ENCODE measurements around the gene PRPF19.
"Not testable (repeated sequence)": the region's sequence is repeated elsewhere in the genome, so short reads cannot be mapped to it uniquely, and the experiment has no call there.

Gene PRPF19

GRCh38 chr11:60912851-60913528 lies 6.6 kb upstream of the PRPF19 start:
- Histone ChIP-seq H3K27me3 (ENCODE audit: low read depth, low read length) (no peaks in the 10 kb centered on the region), H3K27ac (ENCODE audit: low read length) (peak overlapping the region; percentile 99), H3K4me3 (ENCODE audit: low read depth in 1 of 2, low read length in 2 of 2) (peak overlapping the region; percentile 89 to 94), H3K9me3 (ENCODE audit: control insufficient read depth in 1 of 2, low read length in 2 of 2) (no peaks in the 10 kb centered on the region), H3K36me3 (ENCODE audit: control insufficient read depth in 1 of 2, insufficient read depth in 2 of 2, low read length in 2 of 2) (peaks cover 0 to 6% of the 10 kb centered on the region in 2 donors), H3K4me1 (ENCODE audit: control insufficient read depth in 1 of 2, insufficient read depth in 2 of 2, low read length in 2 of 2) (peaks cover 5 to 28% of the 10 kb centered on the region in 2 donors)

- Histone ChIP-seq H3K27ac (ENCODE audit: low read length) (no peak overlapping the region), H3K9me3 (ENCODE audit: control insufficient read depth in 1 of 2, low read length in 2 of 2) (no peaks in the 10 kb centered on the region), H3K36me3 (ENCODE audit: control insufficient read depth in 1 of 2, insufficient read depth in 2 of 2, low read length in 2 of 2) (peaks cover 0 to 6% of the 10 kb centered on the region in 2 donors)
These were observed 6.0 kb upstream of the PRPF19 start for GRCh38 chr11:60912223-60912850.

GRCh38 chr11:60910711-60911380 lies 4.5 kb upstream of the PRPF19 start:
- Histone ChIP-seq H3K27ac (ENCODE audit: low read length) (no peak overlapping the region), H3K27me3 (ENCODE audit: low read depth, low read length) (no peaks in the 10 kb centered on the region), H3K4me3 (ENCODE audit: low read depth in 1 of 2, low read length in 2 of 2) (no peak overlapping the region), H3K9me3 (ENCODE audit: control insufficient read depth in 1 of 2, low read length in 2 of 2) (no peaks in the 10 kb centered on the region), H3K36me3 (ENCODE audit: control insufficient read depth in 1 of 2, insufficient read depth in 2 of 2, low read length in 2 of 2) (peaks cover 0 to 11% of the 10 kb centered on the region in 2 donors), H3K4me1 (ENCODE audit: control insufficient read depth in 1 of 2, insufficient read depth in 2 of 2, low read length in 2 of 2) (peaks cover 7 to 20% of the 10 kb centered on the region in 2 donors)

More at GRCh38 chr11:60912223-60912850, 6.0 kb upstream of the PRPF19 start:
- Histone ChIP-seq H3K27me3 (ENCODE audit: low read depth, low read length) (no peaks in the 10 kb centered on the region), H3K4me1 (ENCODE audit: control insufficient read depth in 1 of 2, insufficient read depth in 2 of 2, low read length in 2 of 2) (peaks cover 5 to 28% of the 10 kb centered on the region in 2 donors), H3K4me3 (ENCODE audit: low read depth in 1 of 2, low read length in 2 of 2) (no peak overlapping the region)

GRCh38 chr11:60910281-60910687 lies 3.9 kb upstream of the PRPF19 start:
- H3K27ac ChIP-seq (ENCODE audit: low read length), result no peak overlapping the region
- peaks cover 8 to 20% of the 10 kb centered on the region in 2 donors for H3K4me1 ChIP-seq (ENCODE audit: control insufficient read depth in 1 of 2, insufficient read depth in 2 of 2, low read length in 2 of 2)
- no peaks in the 10 kb centered on the region for H3K27me3 ChIP-seq (ENCODE audit: low read depth, low read length)
- no peaks in the 10 kb centered on the region for H3K9me3 ChIP-seq (ENCODE audit: control insufficient read depth in 1 of 2, low read length in 2 of 2)
- H3K4me3 ChIP-seq (ENCODE audit: low read depth in 1 of 2, low read length in 2 of 2), result no peak overlapping the region
- H3K36me3 ChIP-seq (ENCODE audit: control insufficient read depth in 1 of 2, insufficient read depth in 2 of 2, low read length in 2 of 2), result peaks cover 0 to 11% of the 10 kb centered on the region in 2 donors

- Histone ChIP-seq H3K4me1 (ENCODE audit: control insufficient read depth in 1 of 2, insufficient read depth in 2 of 2, low read length in 2 of 2) (peaks cover 13 to 21% of the 10 kb centered on the region in 2 donors), H3K36me3 (ENCODE audit: control insufficient read depth in 1 of 2, insufficient read depth in 2 of 2, low read length in 2 of 2) (peaks cover 0 to 11% of the 10 kb centered on the region in 2 donors)
- H3K4me3 ChIP-seq (ENCODE audit: low read depth in 1 of 2, low read length in 2 of 2); H3K27me3 ChIP-seq (ENCODE audit: low read depth, low read length); H3K27ac ChIP-seq (ENCODE audit: low read length); H3K9me3 ChIP-seq (ENCODE audit: control insufficient read depth in 1 of 2, low read length in 2 of 2): not testable (repeated sequence)
These were observed 3.4 kb upstream of the PRPF19 start for GRCh38 chr11:60909680-60910280.

- H3K36me3 ChIP-seq (ENCODE audit: control insufficient read depth in 1 of 2, insufficient read depth in 2 of 2, low read length in 2 of 2), result peaks cover 0 to 7% of the 10 kb centered on the region in 2 donors
- peaks cover 22 to 28% of the 10 kb centered on the region in 2 donors for H3K4me1 ChIP-seq (ENCODE audit: control insufficient read depth in 1 of 2, insufficient read depth in 2 of 2, low read length in 2 of 2)
- H3K27me3 ChIP-seq (ENCODE audit: low read depth, low read length), result no peaks in the 10 kb centered on the region
- H3K27ac ChIP-seq (ENCODE audit: low read length), result no peak overlapping the region
- no peaks in the 10 kb centered on the region for H3K9me3 ChIP-seq (ENCODE audit: control insufficient read depth in 1 of 2, low read length in 2 of 2)
- H3K4me3 ChIP-seq (ENCODE audit: low read depth in 1 of 2, low read length in 2 of 2), result no peak overlapping the region
These were observed 2.4 kb upstream of the PRPF19 start for GRCh38 chr11:60908803-60909202.

- Histone ChIP-seq H3K9me3 (ENCODE audit: control insufficient read depth in 1 of 2, low read length in 2 of 2) (no peaks in the 10 kb centered on the region), H3K27ac (ENCODE audit: low read length) (peak overlapping the region; percentile 77), H3K4me3 (ENCODE audit: low read depth in 1 of 2, low read length in 2 of 2) (peak overlapping the region; percentile 87 to 91), H3K36me3 (ENCODE audit: control insufficient read depth in 1 of 2, insufficient read depth in 2 of 2, low read length in 2 of 2) (peaks cover 29 to 35% of the 10 kb centered on the region in 2 donors), H3K4me1 (ENCODE audit: control insufficient read depth in 1 of 2, insufficient read depth in 2 of 2, low read length in 2 of 2) (peaks cover 22% of the 10 kb centered on the region in 2 donors), H3K27me3 (ENCODE audit: low read depth, low read length) (no peaks in the 10 kb centered on the region)
These were observed 753 bp downstream of the PRPF19 start for GRCh38 chr11:60905551-60906113.

- peaks cover 22% of the 10 kb centered on the region in 2 donors for H3K4me1 ChIP-seq (ENCODE audit: control insufficient read depth in 1 of 2, insufficient read depth in 2 of 2, low read length in 2 of 2)
- H3K4me3 ChIP-seq (ENCODE audit: low read depth in 1 of 2, low read length in 2 of 2), result peak overlapping the region; percentile 87 to 91
- peak overlapping the region; percentile 77 for H3K27ac ChIP-seq (ENCODE audit: low read length)
- no peaks in the 10 kb centered on the region for H3K27me3 ChIP-seq (ENCODE audit: low read depth, low read length)
- no peaks in the 10 kb centered on the region for H3K9me3 ChIP-seq (ENCODE audit: control insufficient read depth in 1 of 2, low read length in 2 of 2)
- peaks cover 35 to 41% of the 10 kb centered on the region in 2 donors for H3K36me3 ChIP-seq (ENCODE audit: control insufficient read depth in 1 of 2, insufficient read depth in 2 of 2, low read length in 2 of 2)
These were observed 1.3 kb downstream of the PRPF19 start for GRCh38 chr11:60905047-60905446.

GRCh38 chr11:60902625-60903024 lies 3.8 kb downstream of the PRPF19 start:
- H3K27ac ChIP-seq (ENCODE audit: low read length), result no peak overlapping the region
- H3K4me3 ChIP-seq (ENCODE audit: low read depth in 1 of 2, low read length in 2 of 2), result no peak overlapping the region
- H3K9me3 ChIP-seq (ENCODE audit: control insufficient read depth in 1 of 2, low read length in 2 of 2), result no peaks in the 10 kb centered on the region
- peaks cover 54 to 59% of the 10 kb centered on the region in 2 donors for H3K36me3 ChIP-seq (ENCODE audit: control insufficient read depth in 1 of 2, insufficient read depth in 2 of 2, low read length in 2 of 2)
- no peaks in the 10 kb centered on the region for H3K27me3 ChIP-seq (ENCODE audit: low read depth, low read length)
- peaks cover 22% of the 10 kb centered on the region in 2 donors for H3K4me1 ChIP-seq (ENCODE audit: control insufficient read depth in 1 of 2, insufficient read depth in 2 of 2, low read length in 2 of 2)

- Histone ChIP-seq H3K4me3 (ENCODE audit: low read depth in 1 of 2, low read length in 2 of 2) (no peak overlapping the region), H3K9me3 (ENCODE audit: control insufficient read depth in 1 of 2, low read length in 2 of 2) (no peaks in the 10 kb centered on the region), H3K27me3 (ENCODE audit: low read depth, low read length) (no peaks in the 10 kb centered on the region), H3K27ac (ENCODE audit: low read length) (no peak overlapping the region), H3K4me1 (ENCODE audit: control insufficient read depth in 1 of 2, insufficient read depth in 2 of 2, low read length in 2 of 2) (peaks cover 17% of the 10 kb centered on the region in 2 donors), H3K36me3 (ENCODE audit: control insufficient read depth in 1 of 2, insufficient read depth in 2 of 2, low read length in 2 of 2) (peaks cover 67 to 69% of the 10 kb centered on the region in 2 donors)
These were observed 5.5 kb downstream of the PRPF19 start for GRCh38 chr11:60900673-60901404.
